Measurements from ENCODE around the gene RPS21. TPM values are rescaled to one million over a fixed set of nuclear protein-coding genes. Genes with fewer than 3 reads are reported as not detected.

Gene RPS21
- total RNA-seq, 4 donors from 2014 or later, result 585 to 2,728 (median 1,375) TPM

- H3K36me3 ChIP-seq, result no peaks in the 10 kb centered on the region
- H3K27ac ChIP-seq, result no peak overlapping the region
- no peak overlapping the region for H3K4me3 ChIP-seq
- intact Hi-C loops (cut with DNase I; ENCODE audit: low total_unique reads) (no loop called here), in situ Hi-C loops (cut with MboI; ENCODE audit: low pct_ligation_motif_present in 1 of 4, low pct_unique_long_range_greater_than_20kb in 1 of 4, low sequenced_read_pairs in 3 of 4) (no loop called here)
- WGBS, 2 donors (ENCODE audit: low coverage in 1 of 2), result 87% methylated on average over 13 of the region's 13 CpGs; no CpG with 5 or more reads in 1 of the 2 donors
- TF ChIP-seq POLR2AphosphoS5 (IDR thresholded peaks at IDR 0.05), result no peak
- TF ChIP-seq EP300 (IDR thresholded peaks at IDR 0.05; ENCODE audit: low read depth), result no peak
- no peak for TF ChIP-seq CTCF (IDR thresholded peaks at IDR 0.05)
- TF ChIP-seq POLR2A (IDR thresholded peaks at IDR 0.05), result no peak
- H3K4me1 ChIP-seq, result peaks cover 16 to 25% (median 23%) of the 10 kb centered on the region in 4 donors
- no peaks in the 10 kb centered on the region for H3K27me3 ChIP-seq
- no peaks in the 10 kb centered on the region for H3K9me3 ChIP-seq
- DNase-seq, result no peak
Observed at GRCh38 chr20:62403331-62403730, 16.4 kb downstream of the RPS21 start.

GRCh38 chr20:62404112-62404665 lies 17.3 kb downstream of the RPS21 start:
- Histone ChIP-seq H3K9me3 (no peaks in the 10 kb centered on the region), H3K4me3 (no peak overlapping the region), H3K27me3 (no peaks in the 10 kb centered on the region), H3K27ac (no peak overlapping the region), H3K36me3 (no peaks in the 10 kb centered on the region), H3K4me1 (peaks cover 17 to 27% (median 25%) of the 10 kb centered on the region in 4 donors)
- in situ Hi-C loops (cut with MboI; ENCODE audit: low pct_ligation_motif_present in 1 of 4, low pct_unique_long_range_greater_than_20kb in 1 of 4, low sequenced_read_pairs in 3 of 4) (no loop called here), intact Hi-C loops (cut with DNase I; ENCODE audit: low total_unique reads) (no loop called here)
- TF ChIP-seq CTCF (IDR thresholded peaks at IDR 0.05) (no peak), EP300 (IDR thresholded peaks at IDR 0.05; ENCODE audit: low read depth) (no peak), POLR2AphosphoS5 (IDR thresholded peaks at IDR 0.05) (no peak), POLR2A (IDR thresholded peaks at IDR 0.05) (no peak)
- no peak for DNase-seq
- 92 to 96% methylated on average over 2 to 9 of the region's 9 CpGs for WGBS, 2 donors (ENCODE audit: low coverage in 1 of 2)

GRCh38 chr20:62404761-62405107 lies 17.8 kb downstream of the RPS21 start:
- intact Hi-C loops (cut with DNase I; ENCODE audit: low total_unique reads) (no loop called here), in situ Hi-C loops (cut with MboI; ENCODE audit: low pct_ligation_motif_present in 1 of 4, low pct_unique_long_range_greater_than_20kb in 1 of 4, low sequenced_read_pairs in 3 of 4) (no loop called here)
- 93% methylated on average over 12 of the region's 12 CpGs; no CpG with 5 or more reads in 1 of the 2 donors for WGBS, 2 donors (ENCODE audit: low coverage in 1 of 2)
- no peaks in the 10 kb centered on the region for H3K36me3 ChIP-seq
- no peak overlapping the region for H3K4me3 ChIP-seq
- no peak for TF ChIP-seq POLR2A (IDR thresholded peaks at IDR 0.05)
- TF ChIP-seq POLR2AphosphoS5 (IDR thresholded peaks at IDR 0.05), result no peak
- TF ChIP-seq EP300 (IDR thresholded peaks at IDR 0.05; ENCODE audit: low read depth), result no peak
- TF ChIP-seq CTCF (IDR thresholded peaks at IDR 0.05), result no peak
- no peaks in the 10 kb centered on the region for H3K27me3 ChIP-seq
- H3K9me3 ChIP-seq, result no peaks in the 10 kb centered on the region
- no peak for DNase-seq
- H3K4me1 ChIP-seq, result peaks cover 22 to 32% (median 28%) of the 10 kb centered on the region in 4 donors
- H3K27ac ChIP-seq, result no peak overlapping the region

DNA sequence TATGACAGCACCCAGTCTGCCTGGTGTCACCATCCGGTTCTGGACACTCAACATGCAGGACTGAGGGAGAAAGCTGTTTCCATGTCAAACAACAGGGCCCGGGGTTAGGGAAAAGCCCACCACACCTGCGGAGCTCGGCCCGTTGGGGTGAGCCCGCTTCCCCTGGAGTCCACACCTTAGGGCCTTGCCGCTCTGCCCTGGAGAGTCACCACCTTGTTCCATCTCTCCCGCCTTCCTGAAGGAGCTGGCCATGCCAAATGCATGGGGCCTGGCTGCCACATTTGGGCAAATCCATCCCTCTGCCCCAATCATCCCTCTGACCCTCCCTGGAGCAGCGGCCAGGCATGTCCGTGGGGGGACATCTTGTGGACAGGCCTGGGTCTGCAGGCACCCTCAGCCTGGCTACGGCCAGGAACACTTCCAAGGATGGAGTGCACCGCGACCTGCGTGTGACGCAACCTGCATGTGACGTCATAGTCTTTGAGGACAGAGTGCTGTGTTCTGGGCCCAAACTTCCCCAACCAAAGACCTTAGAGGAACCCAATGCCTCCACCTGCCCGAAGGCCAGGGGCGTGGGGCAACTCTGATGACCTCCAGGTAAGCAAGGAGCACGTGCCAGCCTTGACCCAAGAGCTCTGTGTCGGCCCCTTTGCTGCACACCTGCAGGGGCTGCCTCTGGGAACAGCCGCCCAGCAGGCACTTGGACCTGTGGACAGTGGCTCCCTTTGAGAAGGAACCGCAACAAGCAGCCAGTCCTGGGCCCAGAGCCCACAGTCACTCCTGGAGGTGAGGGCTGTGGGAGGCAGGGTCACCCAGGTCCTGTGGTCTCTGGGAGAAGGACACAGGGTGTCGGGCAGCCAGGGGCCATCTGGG lies 18.4 kb downstream of the RPS21 start:
- no peak for DNase-seq
- Histone ChIP-seq H3K4me1 (peaks cover 27 to 39% (median 34%) of the 10 kb centered on the region in 4 donors), H3K27me3 (no peaks in the 10 kb centered on the region), H3K27ac (peak overlapping the region in 1 of 4 donors; percentile 4), H3K4me3 (peak overlapping the region in 1 of 4 donors; percentile 71), H3K36me3 (no peaks in the 10 kb centered on the region), H3K9me3 (no peaks in the 10 kb centered on the region)
- 83% methylated on average over 23 of the region's 23 CpGs; no CpG with 5 or more reads in 1 of the 2 donors for WGBS, 2 donors (ENCODE audit: low coverage in 1 of 2)
- intact Hi-C loops (cut with DNase I; ENCODE audit: low total_unique reads) (no loop called here), in situ Hi-C loops (cut with MboI; ENCODE audit: low pct_ligation_motif_present in 1 of 4, low pct_unique_long_range_greater_than_20kb in 1 of 4, low sequenced_read_pairs in 3 of 4) (no loop called here)
- TF ChIP-seq EP300 (IDR thresholded peaks at IDR 0.05; ENCODE audit: low read depth) (no peak), POLR2AphosphoS5 (IDR thresholded peaks at IDR 0.05) (no peak), CTCF (IDR thresholded peaks at IDR 0.05) (peak; percentile 18 to 48 (median 32))

Data from transverse colon (tissue), 4 donors.